Germinal center (tissue), 1 donor: ENCODE measurements around the gene THAP9.
"Not testable (repeated sequence)": the region's sequence is repeated elsewhere in the genome, so short reads cannot be mapped to it uniquely, and the experiment has no call there.

ENCODE experiments used
- DNase-seq: peaks from one replicate; pipeline ENCODE4 v3.0.0; 2012; ENCODE audit warnings: mixed read lengths, low spot score

The THAP9 gene, protein sequence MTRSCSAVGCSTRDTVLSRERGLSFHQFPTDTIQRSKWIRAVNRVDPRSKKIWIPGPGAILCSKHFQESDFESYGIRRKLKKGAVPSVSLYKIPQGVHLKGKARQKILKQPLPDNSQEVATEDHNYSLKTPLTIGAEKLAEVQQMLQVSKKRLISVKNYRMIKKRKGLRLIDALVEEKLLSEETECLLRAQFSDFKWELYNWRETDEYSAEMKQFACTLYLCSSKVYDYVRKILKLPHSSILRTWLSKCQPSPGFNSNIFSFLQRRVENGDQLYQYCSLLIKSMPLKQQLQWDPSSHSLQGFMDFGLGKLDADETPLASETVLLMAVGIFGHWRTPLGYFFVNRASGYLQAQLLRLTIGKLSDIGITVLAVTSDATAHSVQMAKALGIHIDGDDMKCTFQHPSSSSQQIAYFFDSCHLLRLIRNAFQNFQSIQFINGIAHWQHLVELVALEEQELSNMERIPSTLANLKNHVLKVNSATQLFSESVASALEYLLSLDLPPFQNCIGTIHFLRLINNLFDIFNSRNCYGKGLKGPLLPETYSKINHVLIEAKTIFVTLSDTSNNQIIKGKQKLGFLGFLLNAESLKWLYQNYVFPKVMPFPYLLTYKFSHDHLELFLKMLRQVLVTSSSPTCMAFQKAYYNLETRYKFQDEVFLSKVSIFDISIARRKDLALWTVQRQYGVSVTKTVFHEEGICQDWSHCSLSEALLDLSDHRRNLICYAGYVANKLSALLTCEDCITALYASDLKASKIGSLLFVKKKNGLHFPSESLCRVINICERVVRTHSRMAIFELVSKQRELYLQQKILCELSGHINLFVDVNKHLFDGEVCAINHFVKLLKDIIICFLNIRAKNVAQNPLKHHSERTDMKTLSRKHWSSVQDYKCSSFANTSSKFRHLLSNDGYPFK

DNA sequence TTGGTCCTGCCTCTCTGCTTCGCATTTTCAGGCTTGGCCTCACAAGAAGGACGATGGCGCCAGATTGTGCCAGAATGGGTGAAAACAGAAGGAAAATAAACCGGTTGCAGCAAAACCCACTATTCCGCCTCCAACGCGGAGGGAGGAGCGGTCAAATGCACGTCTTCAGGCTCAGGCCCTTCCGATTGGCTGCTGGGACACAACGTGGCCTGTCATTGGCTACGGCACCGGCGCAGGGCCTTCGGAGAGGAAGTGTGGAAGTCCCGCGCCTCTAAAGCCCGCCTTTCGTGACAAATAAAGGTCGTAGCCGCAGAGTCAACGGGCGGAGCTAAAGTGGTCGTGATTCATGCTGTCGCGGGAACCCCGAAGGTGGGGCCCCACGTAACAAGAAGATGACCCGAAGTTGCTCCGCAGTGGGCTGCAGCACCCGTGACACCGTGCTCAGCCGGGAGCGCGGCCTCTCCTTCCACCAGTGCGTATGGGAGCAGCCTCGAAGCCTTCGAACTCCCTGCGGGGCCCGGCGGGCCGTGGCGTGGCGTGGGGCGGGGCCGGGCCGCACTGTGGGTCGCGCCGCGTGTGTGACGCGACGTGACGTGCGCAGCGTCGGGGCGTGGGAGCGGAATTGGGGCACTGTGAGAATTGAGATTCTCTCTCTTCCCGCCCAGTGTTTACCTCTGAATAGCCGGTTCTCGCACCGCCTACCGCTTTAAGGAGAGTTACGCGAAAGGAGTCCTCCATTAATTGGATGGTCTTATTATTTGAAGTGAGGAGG, at the start of gene THAP9:
Gene THAP9 (plus strand): TSS at position 325 of the 772 bp plus-strand sequence. CDS start 68 bp downstream, at position 393.
- DNase-seq: peak; percentile 96

DNA sequence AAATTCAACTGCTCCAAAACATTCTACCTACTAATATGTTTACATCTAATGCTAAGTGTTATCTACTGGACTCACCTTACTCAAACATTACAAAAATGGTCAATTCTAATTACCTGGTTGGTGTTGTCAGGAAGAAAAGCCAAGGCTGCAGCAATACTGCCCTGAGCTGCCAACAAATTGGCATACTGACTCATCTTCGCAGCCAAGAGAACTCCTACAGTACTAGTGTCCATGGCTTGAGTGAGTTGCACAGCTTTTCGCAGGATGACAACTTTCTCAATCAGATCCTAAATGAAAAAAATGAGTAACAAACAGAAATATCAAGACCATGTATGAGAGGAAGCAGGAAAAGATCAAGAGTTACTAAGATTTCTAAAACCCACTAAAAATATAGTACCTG, 49.2 kb upstream of the THAP9 start:
- no peak for DNase-seq

DNA sequence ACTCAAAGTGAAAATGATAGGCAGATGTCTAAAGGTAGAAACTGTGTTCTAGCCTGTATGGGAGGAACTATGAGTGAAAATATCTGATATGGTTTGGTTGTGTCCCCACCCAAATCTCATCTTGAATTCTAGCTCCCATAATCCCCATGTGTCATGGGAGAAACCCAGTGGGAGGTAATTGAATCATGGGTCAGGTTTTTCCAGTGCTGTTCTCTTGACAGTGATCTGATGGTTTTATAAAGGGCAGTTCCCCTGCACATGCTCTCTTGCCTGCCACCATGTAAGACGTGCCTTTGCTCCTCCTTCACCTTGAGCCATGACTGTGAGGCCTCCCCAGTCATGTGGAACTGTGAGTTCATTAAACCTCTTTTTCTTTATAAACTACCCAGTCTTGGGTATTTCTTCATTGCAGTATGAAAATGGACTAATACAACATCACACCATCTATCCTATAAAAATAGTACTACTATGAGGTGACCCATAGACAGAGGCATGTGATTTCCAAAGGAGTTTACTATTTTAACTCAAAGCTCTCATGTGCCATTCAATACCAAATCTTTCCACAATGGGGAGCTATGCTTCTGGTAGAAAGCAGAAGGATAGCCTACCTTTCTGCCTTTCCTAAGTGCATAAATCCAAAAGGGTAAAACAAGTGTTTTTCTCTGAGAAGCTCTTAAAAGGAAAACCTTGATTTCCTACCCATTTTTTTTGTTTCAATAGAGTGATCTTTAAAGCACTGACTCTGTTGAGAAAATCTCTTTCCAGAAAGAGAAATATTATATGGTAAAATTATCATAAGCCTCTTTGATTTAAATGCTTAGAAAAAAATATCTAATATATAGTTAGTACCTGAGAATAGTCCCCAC, 48.4 kb upstream of the THAP9 start:
- no peak for DNase-seq

DNA sequence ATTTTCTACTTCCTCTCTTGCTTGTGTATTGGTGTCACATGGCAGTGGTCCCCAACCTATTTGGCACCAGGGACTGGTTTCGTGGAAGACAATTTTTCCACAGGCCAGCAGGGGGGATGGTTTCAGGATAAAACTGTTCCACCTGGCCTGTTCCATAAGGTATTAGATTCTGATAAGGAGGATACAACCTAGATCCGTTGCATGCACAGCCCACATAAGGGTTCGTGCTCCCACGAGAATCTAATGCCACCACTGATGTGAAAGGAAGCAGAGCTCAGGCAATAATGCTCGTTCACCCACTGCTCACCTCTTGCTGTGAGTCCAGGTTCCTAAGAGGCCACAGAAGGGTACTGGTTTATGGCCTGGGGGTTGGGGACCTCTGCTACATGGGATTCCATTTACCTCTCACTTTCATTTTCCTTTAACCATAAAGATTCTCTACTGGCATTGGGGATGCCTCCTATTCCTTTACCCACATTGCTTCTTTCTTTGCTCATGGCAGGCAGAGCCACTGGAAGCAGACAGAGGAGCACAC, 47.7 kb upstream of the THAP9 start:
- DNase-seq: no peak

DNA sequence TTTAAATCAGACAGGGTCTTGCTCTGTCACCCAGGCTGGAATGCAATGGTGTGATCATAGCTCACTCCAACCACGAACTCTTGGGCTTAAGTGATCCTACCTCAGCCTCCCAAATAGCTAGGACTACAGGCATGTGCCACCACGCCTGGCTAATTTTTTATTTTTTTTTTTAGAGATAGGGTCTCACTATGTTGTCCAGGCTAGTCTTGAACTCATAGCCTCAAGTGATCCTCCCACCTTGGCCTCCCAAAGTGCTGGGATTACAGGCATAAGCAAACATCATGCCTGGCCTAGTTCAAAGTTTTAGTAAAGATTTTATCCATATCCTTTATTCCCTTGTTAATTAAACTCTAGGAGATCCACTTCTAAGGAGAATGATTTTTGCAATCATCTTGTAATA, 40.0 kb upstream of the THAP9 start:
- DNase-seq: not testable (repeated sequence)

DNA sequence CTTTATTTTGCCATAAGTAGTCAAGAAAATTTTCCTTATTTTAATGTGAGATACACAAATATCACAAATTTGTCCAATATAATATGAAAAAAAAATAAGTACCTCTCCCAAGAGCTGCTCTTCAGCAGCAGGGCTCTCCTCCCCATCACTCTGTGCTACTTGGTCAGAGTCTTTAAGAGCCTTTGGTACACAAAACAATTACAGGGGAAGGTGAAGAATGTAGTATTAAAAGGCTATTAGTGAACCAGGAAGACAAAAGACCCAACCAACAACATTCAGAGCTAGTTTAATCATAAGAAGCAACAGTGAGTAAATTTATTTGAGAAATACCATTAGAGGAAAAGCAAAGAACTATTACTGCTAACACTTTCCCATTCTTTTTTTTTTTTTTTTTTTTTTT, 39.0 kb upstream of the THAP9 start:
- no peak for DNase-seq

DNA sequence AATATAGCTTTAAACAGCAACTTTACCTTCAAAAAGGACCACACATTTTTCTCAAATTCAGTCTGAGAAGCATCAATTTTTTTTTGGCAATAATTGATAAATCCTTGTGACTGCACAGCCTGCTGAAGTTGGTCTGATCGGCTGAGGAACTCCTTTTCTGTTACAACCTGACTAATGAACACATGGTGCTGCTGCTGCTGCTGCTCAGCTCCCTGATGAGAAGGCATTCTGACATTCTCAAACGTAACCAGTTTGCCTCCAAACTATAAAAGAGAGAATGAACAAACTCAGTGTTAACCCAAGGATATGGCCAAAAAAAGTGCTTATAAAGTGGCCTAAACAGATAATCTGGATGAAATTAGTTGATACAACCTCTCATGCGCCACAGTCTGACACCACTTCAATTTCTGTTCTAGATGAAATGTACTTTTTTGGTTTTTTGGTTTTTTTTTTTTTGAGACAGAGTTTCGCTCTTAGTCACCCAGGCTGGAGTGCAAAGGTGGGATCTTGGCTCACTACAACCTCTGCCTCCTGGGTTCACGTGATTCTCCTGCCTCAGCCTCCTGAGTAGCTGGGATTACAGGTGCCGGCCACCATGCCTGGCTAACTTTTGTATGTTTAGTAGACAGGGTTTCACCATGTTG, 36.1 kb upstream of the THAP9 start:
- no peak for DNase-seq

DNA sequence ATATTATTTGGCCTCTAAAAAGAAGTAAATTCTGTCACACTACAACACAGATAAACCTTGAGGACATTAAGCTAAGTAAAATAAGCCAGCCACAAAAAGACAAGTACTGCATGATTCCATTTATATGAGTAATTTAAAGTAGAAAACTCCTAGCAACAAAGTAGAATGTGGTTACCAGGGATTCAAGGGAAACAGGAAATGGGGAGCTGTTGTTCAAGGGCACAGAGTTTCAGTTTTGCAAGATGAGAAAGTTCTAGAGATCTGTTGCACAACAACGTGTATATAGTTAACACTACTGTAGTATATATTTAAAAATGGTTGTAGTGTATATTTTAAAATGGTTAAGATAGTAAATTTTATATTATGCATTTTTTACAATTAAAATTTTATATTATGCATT, 34.9 kb upstream of the THAP9 start:
- DNase-seq: no peak

DNA sequence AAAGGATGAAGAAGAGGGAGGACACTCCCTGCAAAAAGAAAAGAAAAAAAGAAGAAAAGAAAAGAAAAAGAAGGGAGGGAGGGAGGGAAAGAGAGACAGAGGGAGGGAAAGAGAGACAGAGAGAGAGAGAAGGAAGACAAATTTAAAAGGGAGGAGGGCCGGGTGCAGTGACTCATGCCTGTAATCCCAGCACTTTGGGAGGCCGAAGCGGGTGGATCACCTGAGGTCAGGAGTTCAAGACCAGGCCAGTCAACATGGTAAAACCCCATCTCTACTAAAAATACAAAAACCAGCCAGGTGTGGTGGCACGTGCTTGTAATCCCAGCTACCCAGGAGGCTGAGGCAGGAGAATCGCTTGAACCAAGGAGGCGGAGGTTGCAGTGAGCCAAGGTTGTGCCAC, 34.5 kb upstream of the THAP9 start:
- not testable (repeated sequence) for DNase-seq

DNA sequence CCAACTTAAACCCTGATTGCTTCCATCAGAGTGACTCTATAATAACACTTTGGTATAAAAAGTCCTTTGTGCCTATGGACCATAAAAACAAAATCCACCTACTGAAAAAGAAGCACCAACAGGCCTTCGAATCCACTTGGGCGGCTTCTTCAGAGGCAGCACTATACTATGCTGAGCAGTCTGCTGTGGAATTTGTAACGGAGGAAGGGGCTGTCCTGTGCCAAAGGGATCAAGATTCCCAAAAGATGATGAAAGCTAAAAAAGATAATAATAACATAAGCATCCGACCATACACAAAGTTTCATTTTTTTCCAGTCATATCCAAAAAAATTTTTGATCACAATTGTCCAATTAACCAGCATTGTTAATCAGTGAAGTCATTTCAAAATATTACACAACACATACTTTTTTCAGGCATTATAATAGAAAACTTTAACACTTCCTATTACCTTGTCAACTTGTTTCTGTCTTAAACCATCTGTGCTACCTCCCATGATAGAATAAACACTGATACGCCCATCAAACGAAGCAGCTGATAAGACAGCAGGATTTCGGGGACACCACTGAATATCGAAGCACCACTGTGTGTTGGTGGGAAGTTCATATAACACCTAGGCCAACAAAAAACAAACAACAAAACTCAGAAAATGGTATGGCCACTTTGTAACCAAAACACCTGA, 33.7 kb upstream of the THAP9 start:
- DNase-seq: no peak

DNA sequence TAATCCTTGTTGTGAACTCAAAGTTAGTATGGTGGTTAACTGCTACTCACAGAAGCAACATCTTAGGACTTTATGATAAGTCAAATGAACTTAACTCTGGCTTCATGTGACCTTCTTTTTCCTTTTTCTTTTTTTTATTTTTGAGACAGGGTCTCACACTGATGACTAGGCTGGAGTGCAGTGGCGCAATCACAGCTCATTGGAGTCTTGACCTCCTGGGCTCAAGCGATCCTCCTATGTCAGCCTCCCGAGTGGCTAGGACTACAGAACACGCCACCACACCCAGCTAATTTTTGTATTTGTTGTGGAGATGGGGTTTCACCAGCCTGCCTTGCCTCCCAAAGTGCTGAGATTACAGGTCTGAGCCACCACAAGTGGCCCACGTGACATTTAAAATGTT, 32.0 kb upstream of the THAP9 start:
- no peak for DNase-seq

DNA sequence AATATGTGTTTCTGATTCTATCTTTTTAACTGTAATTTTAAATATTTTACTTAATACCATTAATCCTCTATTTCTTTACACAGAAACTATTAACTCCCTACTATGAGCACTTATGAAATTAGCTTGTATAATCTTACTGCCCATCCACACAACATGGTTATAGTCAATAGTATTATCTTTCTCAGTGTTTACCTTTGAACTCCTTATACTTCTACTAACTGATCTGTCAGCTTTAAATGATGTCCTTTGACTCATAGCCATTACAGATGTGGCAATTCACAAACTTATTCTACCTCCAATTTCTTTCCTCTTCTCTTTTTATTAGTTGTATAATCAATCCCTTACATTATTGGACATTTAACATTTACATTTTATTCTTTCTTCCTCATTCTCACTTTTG, 15.1 kb upstream of the THAP9 start:
- DNase-seq: no peak

DNA sequence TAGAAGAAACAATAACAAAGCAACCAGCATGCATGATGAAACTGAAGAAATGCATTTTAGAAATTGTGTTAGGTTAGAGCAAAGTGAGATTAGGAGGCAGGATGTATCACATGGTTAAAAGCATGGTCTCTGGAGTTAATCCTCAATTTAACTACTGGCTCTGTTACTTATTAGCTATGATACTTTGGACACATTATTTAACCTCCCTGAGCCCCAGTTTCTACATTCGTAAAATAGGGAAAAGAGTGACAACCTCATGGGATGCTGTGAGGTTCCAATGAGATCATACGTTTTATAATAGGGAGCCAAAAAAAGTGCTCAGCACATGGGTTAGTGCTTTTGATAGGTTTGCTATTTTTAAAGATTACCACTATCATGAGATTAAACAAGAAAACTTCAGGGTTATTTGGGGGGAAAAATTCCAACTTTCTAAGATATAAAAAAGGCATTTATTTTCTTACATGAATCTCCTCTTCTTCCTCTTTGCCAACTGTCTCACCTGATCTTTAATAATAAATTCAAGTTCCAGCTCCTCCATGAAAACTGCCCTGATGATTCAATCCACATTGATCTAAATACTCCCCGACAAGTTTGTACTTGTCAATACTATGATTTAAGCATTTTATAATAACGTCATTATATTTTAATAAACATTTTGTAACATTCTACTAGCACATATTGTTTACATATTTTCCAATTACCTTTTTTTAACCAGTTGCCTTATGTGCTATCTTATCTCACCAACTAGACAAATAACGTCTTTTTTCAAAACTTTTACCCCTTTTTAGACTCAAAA, 14.2 kb upstream of the THAP9 start:
- DNase-seq: no peak

DNA sequence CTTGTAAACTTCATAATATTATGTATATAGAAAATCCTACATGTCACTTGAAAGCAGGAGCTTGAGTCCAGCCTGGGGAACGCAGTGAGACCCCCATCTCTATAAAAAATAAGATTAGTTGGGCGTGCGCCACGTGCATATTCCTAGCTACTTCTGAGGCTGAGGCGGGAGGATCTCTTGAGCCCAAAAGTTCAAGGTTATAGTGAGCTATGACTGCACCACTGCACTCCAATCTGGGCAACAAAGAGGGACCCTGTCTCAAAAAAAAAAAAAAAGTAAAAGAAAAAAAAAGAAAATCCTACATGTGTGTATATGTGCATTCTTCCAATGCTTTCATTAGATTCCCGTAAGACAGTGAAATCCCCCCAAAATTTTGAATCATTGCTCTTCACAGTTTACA, 11.2 kb upstream of the THAP9 start:
- DNase-seq: no peak

DNA sequence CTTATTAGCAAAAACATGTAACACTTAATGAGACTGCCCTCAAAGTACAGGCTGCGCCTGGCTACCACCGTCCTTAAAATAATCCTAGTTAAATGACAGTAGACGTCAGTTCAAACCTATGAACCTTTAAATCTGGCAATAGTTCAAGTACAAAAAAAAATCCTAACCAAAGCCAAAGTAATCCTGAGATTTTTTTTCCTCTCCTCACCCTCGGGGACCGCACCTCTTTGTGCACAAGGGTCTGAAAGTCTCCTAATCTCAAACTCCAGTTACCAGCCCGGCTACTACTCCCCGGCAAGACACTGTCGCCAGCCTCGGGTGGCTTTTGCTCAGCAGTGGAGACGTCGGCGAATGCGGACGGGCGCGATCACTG, 10.0 kb upstream of the THAP9 start:
- DNase-seq: no peak

DNA sequence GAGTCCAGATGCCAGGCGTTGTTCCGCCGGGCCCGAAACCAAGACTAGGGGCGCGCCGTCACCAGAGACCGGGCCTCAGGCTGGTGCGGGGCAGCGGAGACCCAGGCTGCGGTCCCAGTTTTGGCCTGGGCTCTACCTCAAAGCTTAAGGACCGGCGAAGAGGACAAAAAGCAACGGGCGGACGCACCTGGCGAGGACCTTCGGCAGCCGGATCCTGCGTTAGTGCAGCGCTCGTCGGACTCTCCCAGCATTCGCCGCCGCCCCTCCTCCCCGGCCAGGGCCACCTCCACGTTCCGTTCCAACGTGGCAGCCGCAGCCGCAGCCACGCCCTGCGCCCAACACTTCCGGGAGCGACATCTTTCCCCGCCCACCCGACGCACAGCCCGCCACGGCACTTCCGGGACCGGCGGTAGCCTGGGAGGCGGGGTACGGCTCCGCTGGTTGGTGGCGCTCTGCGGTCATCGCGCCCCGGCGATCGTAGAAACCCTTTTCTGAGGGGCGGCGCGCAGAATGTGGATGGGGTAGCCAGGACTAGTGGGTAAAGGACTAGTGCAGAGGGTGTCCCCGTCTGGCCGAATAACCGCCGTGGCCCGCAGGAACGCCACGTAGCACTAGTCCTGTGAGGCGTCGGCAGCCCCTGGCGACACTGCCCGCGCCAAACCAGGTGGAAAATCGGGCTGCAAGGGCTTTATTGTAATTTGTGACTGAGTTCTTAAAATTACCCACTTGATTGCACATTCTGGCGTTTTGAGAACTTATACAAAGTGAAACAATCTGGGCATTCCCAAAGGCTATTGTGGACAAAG, 9.4 kb upstream of the THAP9 start, which contains the start of gene SEC31A:
Gene SEC31A (minus strand): TSS at position 253 of the 806 bp plus-strand sequence. CDS start 9,217 bp downstream, outside the sequence.
- DNase-seq: peak; percentile 93

DNA sequence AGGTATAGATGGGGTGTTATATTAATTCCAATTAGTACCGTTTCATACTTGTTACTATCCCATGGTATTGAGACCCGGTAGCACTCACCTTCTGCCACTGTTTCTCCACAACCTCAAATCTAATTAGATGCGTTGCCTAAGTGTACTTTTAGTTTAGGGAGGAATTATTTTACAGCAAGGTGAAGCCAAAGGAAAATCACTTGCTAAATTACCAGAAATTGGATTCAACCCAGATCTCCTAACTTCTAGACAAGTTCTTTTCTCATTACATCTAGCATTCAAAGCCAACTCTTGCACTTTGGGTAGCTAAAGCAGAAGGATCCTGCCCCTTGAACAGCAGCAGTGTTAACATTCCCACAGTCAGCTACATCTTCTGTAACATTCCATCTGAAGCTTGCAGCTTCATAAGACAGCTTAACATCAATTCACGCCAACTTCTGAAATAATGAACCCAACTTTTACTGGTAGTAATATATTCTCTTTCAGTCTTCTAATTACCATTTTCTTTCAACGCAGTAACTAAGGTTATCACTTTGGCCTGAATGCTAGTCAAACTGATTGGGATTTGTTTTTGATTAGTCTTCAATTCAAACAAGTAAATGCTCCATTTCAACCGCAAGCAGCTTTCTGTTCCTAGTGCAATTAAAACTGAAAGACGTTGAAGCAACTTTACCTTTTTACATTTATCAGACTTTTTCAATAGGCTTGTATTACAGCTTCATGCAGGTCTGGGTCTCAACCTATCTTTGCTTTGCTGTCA, 8.6 kb upstream of the THAP9 start:
- DNase-seq: no peak

DNA sequence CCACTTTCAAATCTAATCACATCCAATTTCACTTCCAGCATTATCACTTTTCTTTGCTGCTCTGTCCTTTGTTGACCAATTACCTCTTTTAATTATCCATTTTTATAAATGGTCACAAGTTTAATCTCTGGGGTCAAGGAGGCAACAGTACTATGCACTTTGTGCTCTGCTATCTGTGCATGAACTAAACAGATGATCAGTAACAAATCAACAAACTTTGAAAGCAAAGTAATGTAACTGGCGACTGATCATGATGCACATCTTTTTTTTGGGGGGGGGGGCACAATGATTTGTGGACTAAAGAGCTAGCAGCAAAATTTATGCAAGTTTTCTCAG, 8.1 kb upstream of the THAP9 start:
- DNase-seq: no peak
